ENCODE measurements around the gene NOVA2. TPM values are rescaled to one million over a fixed set of nuclear protein-coding genes. Genes with fewer than 3 reads are reported as not detected.
A peak's percentile ranks its signal among the peaks of the same experiment; 100 is the strongest.

Gene NOVA2
- total RNA-seq, 2 donors from 2014 or later, result not detected

DNA sequence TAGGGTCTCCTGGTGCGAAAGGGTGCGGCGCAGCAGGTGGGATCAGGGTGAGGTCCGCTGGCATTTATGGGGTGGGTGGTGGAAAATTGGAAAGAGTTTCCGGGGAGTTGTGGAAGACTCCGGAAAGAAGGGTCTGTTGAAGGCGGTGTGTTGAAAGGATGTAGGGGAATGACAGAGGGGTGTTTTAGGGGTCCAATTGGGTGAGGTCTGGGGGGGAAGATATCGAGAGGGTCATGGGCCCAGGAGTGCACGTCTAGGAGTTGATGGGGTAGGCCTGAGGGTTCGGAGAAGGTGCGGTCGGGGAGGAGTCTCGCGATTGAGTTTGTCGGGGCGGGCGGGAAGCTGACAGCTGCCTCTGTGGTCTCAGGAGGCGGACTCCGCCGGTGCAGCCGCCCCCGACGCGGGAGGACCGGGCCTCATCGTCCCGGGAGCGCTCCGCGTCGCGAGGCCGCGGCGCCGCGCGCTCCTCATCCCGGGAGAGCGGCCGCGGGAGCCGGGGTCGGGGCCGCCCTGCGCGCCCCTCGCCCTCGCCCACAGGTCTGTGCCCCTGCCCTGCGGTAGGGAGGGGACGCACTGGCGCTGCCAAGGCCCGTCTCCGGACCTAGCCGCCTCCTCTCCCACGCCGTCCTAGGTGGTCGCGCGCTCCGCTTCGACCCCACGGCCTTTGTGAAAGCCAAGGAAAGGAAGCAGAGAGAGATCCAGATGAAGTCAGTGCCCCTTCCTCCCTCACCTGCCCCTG lies 42.2 kb upstream of the NOVA2 start:
- ATAC-seq, result peak; percentile 61
- Mint-ChIP-seq H3K4me3 (peak overlapping the region; percentile 94), H3K36me3 (ENCODE audit: low read depth) (no peaks in the 10 kb centered on the region), H3K27ac (peak overlapping the region; percentile 32), H3K27me3 (no peaks in the 10 kb centered on the region), H3K4me1 (peaks cover 16% of the 10 kb centered on the region)
- H3K9me3 ChIP-seq (ENCODE audit: control insufficient read depth, low read length, poor library complexity, severe bottlenecking), result no peaks in the 10 kb centered on the region
- DNase-seq, result peak in 2 of 3 donors; percentile 38 to 41

- peak overlapping the region; percentile 94 for H3K4me3 Mint-ChIP-seq
- no peaks in the 10 kb centered on the region for H3K27me3 Mint-ChIP-seq
- H3K27ac Mint-ChIP-seq, result no peak overlapping the region
- peaks cover 18% of the 10 kb centered on the region for H3K4me1 Mint-ChIP-seq
- H3K36me3 Mint-ChIP-seq (ENCODE audit: low read depth), result no peaks in the 10 kb centered on the region
- peak; percentile 74 for ATAC-seq
- H3K9me3 ChIP-seq (ENCODE audit: control insufficient read depth, low read length, poor library complexity, severe bottlenecking), result no peaks in the 10 kb centered on the region
- peak; percentile 57 to 68 (median 65) for DNase-seq
These were observed 41.4 kb upstream of the NOVA2 start for GRCh38 chr19:46014941-46015686.

- no peak overlapping the region for H3K27ac Mint-ChIP-seq
These were observed 40.9 kb upstream of the NOVA2 start for GRCh38 chr19:46014534-46014933.

DNA sequence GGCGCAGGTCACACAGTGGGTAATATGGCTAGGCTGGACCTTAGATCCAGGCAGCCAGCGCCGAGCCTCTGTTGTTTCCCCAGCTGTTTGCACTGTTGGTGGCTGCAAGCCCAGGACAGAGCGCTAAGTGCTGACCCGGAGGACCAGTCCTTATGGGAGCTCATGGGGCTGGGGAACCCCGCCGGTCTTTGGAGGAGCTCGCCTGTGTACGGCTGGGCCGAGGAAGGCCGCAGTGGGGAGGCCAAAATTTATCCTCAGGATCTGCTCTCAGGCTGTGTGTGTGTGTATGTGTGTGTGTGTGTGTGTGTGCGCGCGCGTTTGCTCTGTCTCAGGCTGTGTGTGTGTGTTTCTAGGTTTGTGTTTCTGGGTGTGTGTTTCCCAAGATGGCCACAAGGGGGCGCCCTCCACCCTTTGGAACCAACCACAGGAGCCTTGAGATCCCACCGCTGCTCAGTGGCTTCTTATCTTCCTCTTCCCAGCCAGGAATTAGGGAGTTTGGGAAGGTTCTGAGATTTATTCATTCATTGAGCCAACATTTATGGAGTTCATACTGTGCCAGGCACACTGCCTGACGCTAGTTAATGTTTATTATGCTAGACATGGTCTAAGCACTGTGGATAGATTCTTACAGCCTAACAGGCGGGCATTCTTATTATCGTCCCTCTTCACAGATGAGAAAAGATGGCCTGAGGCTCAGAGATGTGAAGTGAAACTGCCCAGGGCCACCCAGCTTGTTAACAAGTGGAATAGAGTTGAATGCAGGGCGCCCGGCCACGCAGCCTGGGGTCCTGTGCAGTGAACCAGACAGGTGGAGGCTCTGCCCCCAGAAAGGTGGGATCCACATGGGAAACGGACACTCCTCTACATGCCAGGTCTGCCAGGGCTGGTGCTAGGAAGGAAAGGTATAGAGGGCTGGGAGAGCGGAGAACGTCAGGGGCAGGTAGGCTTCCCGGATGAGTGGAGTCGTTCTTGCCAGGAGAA lies 36.2 kb upstream of the NOVA2 start:
- no peaks in the 10 kb centered on the region for H3K9me3 ChIP-seq (ENCODE audit: control insufficient read depth, low read length, poor library complexity, severe bottlenecking)
- Mint-ChIP-seq H3K27me3 (no peaks in the 10 kb centered on the region), H3K4me3 (no peak overlapping the region), H3K36me3 (ENCODE audit: low read depth) (no peaks in the 10 kb centered on the region), H3K27ac (peak overlapping the region; percentile 81), H3K4me1 (peaks cover 16% of the 10 kb centered on the region)
- ATAC-seq (peak; percentile 78), DNase-seq (peak; percentile 43 to 53 (median 51))

More at GRCh38 chr19:46014534-46014933, 40.9 kb upstream of the NOVA2 start:
- no peak for DNase-seq
- H3K9me3 ChIP-seq (ENCODE audit: control insufficient read depth, low read length, poor library complexity, severe bottlenecking), result no peaks in the 10 kb centered on the region
- no peaks in the 10 kb centered on the region for H3K27me3 Mint-ChIP-seq
- ATAC-seq, result no peak
- H3K36me3 Mint-ChIP-seq (ENCODE audit: low read depth), result no peaks in the 10 kb centered on the region
- H3K4me3 Mint-ChIP-seq, result peak overlapping the region; percentile 69
- H3K4me1 Mint-ChIP-seq, result peaks cover 21% of the 10 kb centered on the region

DNA sequence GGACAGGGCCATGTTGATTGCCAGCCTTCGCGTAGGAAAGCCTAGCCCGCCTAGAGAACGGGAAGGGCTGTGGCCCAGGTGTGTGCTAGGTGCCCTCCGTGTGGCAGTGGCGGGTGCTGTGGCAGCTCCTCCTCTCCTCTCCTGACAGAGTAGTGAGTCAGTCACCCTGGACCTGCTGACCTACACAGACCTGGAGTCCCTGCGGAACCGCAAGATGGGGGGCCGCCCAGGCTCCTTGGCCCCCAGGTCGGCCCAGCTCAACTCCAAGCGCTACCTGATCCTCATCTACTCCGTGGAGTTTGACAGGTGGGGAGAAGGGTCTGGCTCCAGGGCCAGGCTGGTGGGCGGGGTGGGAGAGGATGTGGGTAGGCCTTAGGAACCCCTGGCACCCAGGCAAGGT lies 32.7 kb upstream of the NOVA2 start:
- ATAC-seq, result no peak
- no peaks in the 10 kb centered on the region for H3K27me3 Mint-ChIP-seq
- no peaks in the 10 kb centered on the region for H3K9me3 ChIP-seq (ENCODE audit: control insufficient read depth, low read length, poor library complexity, severe bottlenecking)
- no peak for DNase-seq
- H3K27ac Mint-ChIP-seq, result no peak overlapping the region
- H3K4me1 Mint-ChIP-seq, result peaks cover 12% of the 10 kb centered on the region
- no peaks in the 10 kb centered on the region for H3K36me3 Mint-ChIP-seq (ENCODE audit: low read depth)
- no peak overlapping the region for H3K4me3 Mint-ChIP-seq

- DNase-seq, result no peak
- Mint-ChIP-seq H3K27ac (no peak overlapping the region), H3K4me1 (peaks cover 29% of the 10 kb centered on the region), H3K4me3 (no peak overlapping the region), H3K27me3 (no peaks in the 10 kb centered on the region), H3K36me3 (ENCODE audit: low read depth) (no peaks in the 10 kb centered on the region)
- no peak for ATAC-seq
- H3K9me3 ChIP-seq (ENCODE audit: control insufficient read depth, low read length, poor library complexity, severe bottlenecking), result no peaks in the 10 kb centered on the region
These were observed 29.1 kb upstream of the NOVA2 start for GRCh38 chr19:46002678-46003275.

DNA sequence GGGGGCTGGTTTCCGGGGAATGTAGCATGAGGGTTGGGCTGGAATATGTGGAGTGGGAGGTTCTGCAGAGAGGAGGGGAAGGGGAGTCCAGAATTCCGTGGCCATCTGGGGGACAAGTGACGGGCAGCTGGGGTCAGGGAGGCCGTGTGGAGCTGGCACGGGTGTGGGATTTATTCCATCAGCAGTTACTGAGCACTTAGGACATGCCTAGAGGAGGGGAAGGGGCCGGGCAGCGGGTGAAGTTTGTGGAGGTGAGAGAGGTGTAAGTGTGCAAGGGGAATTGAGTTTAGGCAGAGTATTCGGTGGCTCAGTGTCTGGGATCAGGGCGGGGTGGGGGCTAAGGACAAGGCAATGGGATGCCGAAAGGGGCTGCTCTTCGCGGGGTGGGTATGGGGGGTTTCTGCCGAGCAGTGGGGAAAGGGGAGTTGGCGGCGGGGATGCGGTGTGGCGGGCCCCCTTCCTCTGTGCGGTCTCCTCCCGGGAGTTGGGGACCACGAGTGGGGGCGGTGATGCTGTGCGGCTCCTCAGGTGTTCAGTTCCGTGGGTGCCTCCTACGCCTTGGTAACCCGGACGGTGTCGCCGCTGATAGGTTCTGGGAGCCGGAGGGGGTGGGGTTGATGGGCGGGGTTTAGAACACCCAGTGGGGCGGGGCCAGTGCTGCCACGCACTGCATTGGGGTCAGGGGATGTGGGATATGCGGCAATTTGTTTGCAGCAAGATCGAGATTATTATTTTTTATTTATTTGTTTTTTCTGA lies 27.0 kb upstream of the NOVA2 start:
- Mint-ChIP-seq H3K4me3 (peak overlapping the region; percentile 90), H3K27me3 (no peaks in the 10 kb centered on the region), H3K27ac (peak overlapping the region; percentile 94), H3K36me3 (ENCODE audit: low read depth) (peaks cover 3% of the 10 kb centered on the region), H3K4me1 (peaks cover 29% of the 10 kb centered on the region)
- peak; percentile 99 for ATAC-seq
- peak; percentile 54 to 81 (median 73) for DNase-seq
- H3K9me3 ChIP-seq (ENCODE audit: control insufficient read depth, low read length, poor library complexity, severe bottlenecking), result no peaks in the 10 kb centered on the region

DNA sequence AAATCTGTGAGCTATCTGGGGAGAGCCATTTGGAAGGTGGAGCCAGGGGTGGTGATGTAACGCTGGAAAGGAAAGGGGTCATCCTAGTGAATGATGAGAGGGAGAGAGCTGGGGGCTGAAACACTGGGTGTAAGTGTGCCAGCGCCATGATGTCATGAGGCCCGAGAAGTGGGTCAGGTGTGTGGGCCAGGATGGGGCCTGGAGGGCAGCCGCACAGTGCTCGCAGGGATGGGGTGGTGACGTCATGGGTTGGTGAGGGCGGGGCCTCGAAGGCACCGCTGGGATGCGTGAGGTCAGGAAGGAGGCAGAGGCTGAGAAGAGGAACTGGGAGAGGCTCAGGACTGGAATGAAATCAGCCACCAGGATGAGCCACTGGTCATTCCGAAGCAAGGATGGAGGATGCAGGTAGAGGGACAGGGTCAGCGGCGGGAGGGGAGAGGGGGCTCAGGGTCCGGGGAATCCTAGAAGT lies 26.0 kb upstream of the NOVA2 start:
- no peak for ATAC-seq
- H3K4me1 Mint-ChIP-seq, result peaks cover 29% of the 10 kb centered on the region

DNA sequence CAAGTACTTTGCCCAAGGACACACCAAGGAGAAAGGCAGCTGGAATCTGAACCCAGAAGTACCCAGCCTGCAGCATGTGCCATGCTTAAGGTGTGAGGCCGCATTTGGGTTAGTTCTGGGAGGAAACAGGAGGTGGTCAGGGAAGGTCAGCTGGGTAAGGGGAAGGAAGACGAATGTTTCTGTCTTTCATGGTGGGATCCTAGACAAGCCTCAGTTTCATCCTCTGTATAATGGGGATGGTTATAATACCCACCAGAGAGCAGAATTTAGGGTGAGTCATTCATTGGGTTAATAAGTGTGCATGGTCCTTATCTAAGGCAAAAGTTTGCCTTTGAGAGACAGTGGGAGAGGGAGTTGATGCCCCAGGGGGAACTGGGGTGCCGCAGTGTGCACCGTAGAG lies 25.2 kb upstream of the NOVA2 start:
- no peaks in the 10 kb centered on the region for H3K27me3 Mint-ChIP-seq
- no peak for DNase-seq
- peak overlapping the region; percentile 47 for H3K4me3 Mint-ChIP-seq
- peaks cover 29% of the 10 kb centered on the region for H3K4me1 Mint-ChIP-seq
- H3K36me3 Mint-ChIP-seq (ENCODE audit: low read depth), result peaks cover 3% of the 10 kb centered on the region
- ATAC-seq, result no peak
- no peaks in the 10 kb centered on the region for H3K9me3 ChIP-seq (ENCODE audit: control insufficient read depth, low read length, poor library complexity, severe bottlenecking)
- no peak overlapping the region for H3K27ac Mint-ChIP-seq

More for the DNA sequence above, 26.0 kb upstream of the NOVA2 start:
- H3K27ac Mint-ChIP-seq, result peak overlapping the region; percentile 87
- no peaks in the 10 kb centered on the region for H3K27me3 Mint-ChIP-seq
- H3K4me3 Mint-ChIP-seq, result peak overlapping the region; percentile 90
- no peak for DNase-seq
- H3K36me3 Mint-ChIP-seq (ENCODE audit: low read depth), result peaks cover 3% of the 10 kb centered on the region
- no peaks in the 10 kb centered on the region for H3K9me3 ChIP-seq (ENCODE audit: control insufficient read depth, low read length, poor library complexity, severe bottlenecking)

DNA sequence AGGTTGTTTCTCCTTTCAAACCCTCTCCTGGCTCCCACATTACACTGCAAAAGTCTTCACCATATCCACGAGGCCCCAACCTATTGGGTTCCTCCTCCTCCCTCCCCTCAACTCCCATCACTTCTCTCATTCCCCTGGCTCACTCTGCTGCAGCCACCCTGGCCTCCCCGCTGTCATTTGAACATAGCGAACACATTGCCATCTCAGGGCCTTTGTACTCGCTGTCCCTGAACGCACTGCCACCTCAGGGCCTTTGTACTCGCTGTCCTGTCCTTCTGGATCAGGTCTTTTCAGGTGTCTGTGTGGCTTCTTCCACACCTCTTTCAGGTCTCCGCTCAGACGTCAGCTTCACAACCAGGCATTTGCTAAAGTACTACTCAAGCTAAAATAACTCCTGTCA lies 23.3 kb upstream of the NOVA2 start:
- H3K9me3 ChIP-seq (ENCODE audit: control insufficient read depth, low read length, poor library complexity, severe bottlenecking), result no peaks in the 10 kb centered on the region
- no peak overlapping the region for H3K4me3 Mint-ChIP-seq
- H3K27ac Mint-ChIP-seq, result no peak overlapping the region
- DNase-seq (no peak), ATAC-seq (no peak)
- no peaks in the 10 kb centered on the region for H3K27me3 Mint-ChIP-seq
- peaks cover 3% of the 10 kb centered on the region for H3K36me3 Mint-ChIP-seq (ENCODE audit: low read depth)
- peaks cover 29% of the 10 kb centered on the region for H3K4me1 Mint-ChIP-seq

GRCh38 chr19:45995715-45996385 lies 22.2 kb upstream of the NOVA2 start:
- ATAC-seq (no peak), DNase-seq (no peak)
- Mint-ChIP-seq H3K4me3 (no peak overlapping the region), H3K4me1 (peaks cover 26% of the 10 kb centered on the region), H3K27me3 (peaks cover under 1% of the 10 kb centered on the region), H3K27ac (no peak overlapping the region), H3K36me3 (ENCODE audit: low read depth) (peaks cover 3% of the 10 kb centered on the region)
- no peaks in the 10 kb centered on the region for H3K9me3 ChIP-seq (ENCODE audit: control insufficient read depth, low read length, poor library complexity, severe bottlenecking)
